ENCODE results near the gene SPTBN4. TPM values are rescaled to one million over a fixed set of nuclear protein-coding genes. Genes with fewer than 3 reads are reported as not detected.

Gene SPTBN4
- total and polyA plus RNA-seq, 2 donors (not counting 1 experiment from before 2014, with no cell fraction given) = 0.03 to 0.67 TPM

- TF ChIP-seq CTCF (IDR thresholded peaks at IDR 0.05) (no peak), EZH2 (IDR thresholded peaks at IDR 0.05; ENCODE audit: borderline replicate concordance, insufficient read depth, low read depth, low read length, poor library complexity, severe bottlenecking) (no peak)
- H4K20me1 ChIP-seq (ENCODE audit: control insufficient read depth, insufficient read depth, low read length, poor library complexity, severe bottlenecking) = no peaks in the 10 kb centered on the region
- DNase-seq (no peak), ATAC-seq (ENCODE audit: low read depth) (no peak)
- no peak overlapping the region for H3K9ac ChIP-seq (ENCODE audit: low read length)
- peaks cover 0 to 27% (median 0%) of the 10 kb centered on the region in 3 donors for H3K9me3 ChIP-seq (ENCODE audit: control extremely low read depth in 1 of 3, control insufficient read depth in 2 of 3, insufficient read depth in 1 of 3, low read length in 2 of 3)
- intact Hi-C loops (cut with micrococcal nuclease) = no loop called here
- no CpG with 5 or more reads among the region's 2 CpGs for WGBS (ENCODE audit: insufficient coverage)
- H3K27ac ChIP-seq (ENCODE audit: low read length in 2 of 2) = no peak overlapping the region
- Mint-ChIP-seq H3K27ac (peak overlapping the region; percentile 83), H3K9me3 (ENCODE audit: insufficient read depth) (no peaks in the 10 kb centered on the region), H3K4me1 (peaks cover 70% of the 10 kb centered on the region), H3K27me3 (peaks cover 26% of the 10 kb centered on the region), H3K4me3 (peak overlapping the region; percentile 87)
- ChIA-PET CTCF (interaction anchor here (0.9 to 8.6 kb wide), 16 partner anchors 9 to 464 kb away, joined by 3 to 84 read pairs (median 6); no protein-coding TSS in a partner anchor), POLR2A (interaction anchor here (0.5 to 3.9 kb wide), 6 partner anchors 10 to 204 kb away, joined by 3 to 19 read pairs (median 4); no protein-coding TSS in a partner anchor)
- no peaks in the 10 kb centered on the region for H3K79me2 ChIP-seq (ENCODE audit: control insufficient read depth, insufficient read depth, low read length)
- H3K4me2 ChIP-seq (replicated peaks; ENCODE audit: low read depth, low read length, poor library complexity, severe bottlenecking) = peak overlapping the region; percentile 96
- H3K4me1 ChIP-seq (ENCODE audit: control insufficient read depth in 2 of 2, insufficient read depth in 2 of 2, low read length in 2 of 2) = peaks cover 74 to 81% of the 10 kb centered on the region in 2 donors
- H3K36me3 ChIP-seq (replicated peaks in 1 of 2; ENCODE audit: control extremely low read depth in 1 of 2, control insufficient read depth in 1 of 2, extremely low read depth in 1 of 2, insufficient read depth in 2 of 2, low read length in 1 of 2) = no peaks in the 10 kb centered on the region
- no peak overlapping the region for H2AFZ ChIP-seq (ENCODE audit: insufficient read depth, low read depth, low read length, poor library complexity, severe bottlenecking)
- H3K27me3 ChIP-seq (replicated peaks in 1 of 4; ENCODE audit: control extremely low read depth in 1 of 4, control insufficient read depth in 3 of 4, insufficient read depth in 4 of 4, low read length in 3 of 4) = peaks cover 0 to 48% (median 29%) of the 10 kb centered on the region in 4 experiments
- H3K4me3 ChIP-seq (ENCODE audit: control extremely low read depth in 1 of 5, extremely low read depth in 1 of 5, insufficient read depth in 1 of 5, low read depth in 2 of 5, low read length in 4 of 5) = no peak overlapping the region
These were observed 136.2 kb downstream of the SPTBN4 start for GRCh38 chr19:40603071-40603388.

DNA sequence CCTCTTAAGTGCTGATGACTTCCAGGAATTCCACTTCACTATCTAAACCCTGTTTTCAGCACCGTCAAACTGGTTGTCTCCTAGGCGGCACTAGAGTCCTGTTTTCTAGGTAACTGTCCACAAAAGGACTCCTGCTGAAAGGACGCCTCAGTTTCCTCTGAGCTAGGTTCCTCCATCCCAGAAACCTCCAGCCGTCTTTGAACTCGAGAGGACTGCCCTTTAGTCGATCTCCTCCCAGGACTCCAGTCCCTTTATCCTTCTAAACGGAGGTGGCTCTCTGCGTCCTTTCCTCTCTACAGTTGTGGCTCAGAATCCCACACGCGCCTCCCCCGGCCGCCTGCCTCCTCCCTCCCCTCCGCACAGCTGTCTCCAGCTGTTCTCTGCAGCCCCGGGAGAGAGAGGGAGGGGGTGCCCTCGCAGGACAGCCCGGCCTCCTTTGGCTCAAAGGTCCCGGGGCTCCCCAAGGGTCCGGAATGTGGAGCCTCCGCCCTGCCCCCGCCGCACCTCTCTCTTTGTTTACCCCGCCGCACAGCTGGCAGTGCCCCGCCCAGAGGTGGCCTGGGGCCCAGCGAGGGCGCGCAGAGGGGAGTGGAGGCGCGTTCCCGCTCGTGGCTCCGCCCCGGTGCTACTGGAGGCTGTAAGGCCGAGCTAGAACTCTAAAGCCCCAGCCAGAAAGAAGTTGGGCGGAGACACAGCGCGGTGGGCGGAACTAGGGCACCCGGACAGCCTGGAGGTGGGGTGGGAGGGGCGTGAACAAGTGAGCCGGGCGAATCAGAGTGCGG lies 136.8 kb downstream of the SPTBN4 start:
- intact Hi-C loops (cut with micrococcal nuclease) = loop anchor here (1.0 to 2.0 kb wide), 3 partner anchors 33 to 319 kb away; partner anchors contain the start of gene AKT2
- Histone ChIP-seq H3K36me3 (replicated peaks in 1 of 2; ENCODE audit: control extremely low read depth in 1 of 2, control insufficient read depth in 1 of 2, extremely low read depth in 1 of 2, insufficient read depth in 2 of 2, low read length in 1 of 2) (no peaks in the 10 kb centered on the region), H2AFZ (ENCODE audit: insufficient read depth, low read depth, low read length, poor library complexity, severe bottlenecking) (peak overlapping the region; percentile 68), H3K4me2 (replicated peaks; ENCODE audit: low read depth, low read length, poor library complexity, severe bottlenecking) (peak overlapping the region; percentile 96), H3K9me3 (ENCODE audit: control extremely low read depth in 1 of 3, control insufficient read depth in 2 of 3, insufficient read depth in 1 of 3, low read length in 2 of 3) (peaks cover 0 to 22% (median 0%) of the 10 kb centered on the region in 3 donors), H3K27me3 (replicated peaks in 1 of 4; ENCODE audit: control extremely low read depth in 1 of 4, control insufficient read depth in 3 of 4, insufficient read depth in 4 of 4, low read length in 3 of 4) (peaks cover 0 to 43% (median 26%) of the 10 kb centered on the region in 4 experiments), H3K4me1 (ENCODE audit: control insufficient read depth in 2 of 2, insufficient read depth in 2 of 2, low read length in 2 of 2) (peaks cover 69 to 76% of the 10 kb centered on the region in 2 donors), H3K27ac (ENCODE audit: low read length in 2 of 2) (peak overlapping the region in 1 of 2 donors; percentile 32), H3K79me2 (ENCODE audit: control insufficient read depth, insufficient read depth, low read length) (no peaks in the 10 kb centered on the region), H3K4me3 (ENCODE audit: control extremely low read depth in 1 of 5, extremely low read depth in 1 of 5, insufficient read depth in 1 of 5, low read depth in 2 of 5, low read length in 4 of 5) (peak overlapping the region in 4 of 5 experiments; percentile 27 to 66 (median 34)), H4K20me1 (ENCODE audit: control insufficient read depth, insufficient read depth, low read length, poor library complexity, severe bottlenecking) (no peaks in the 10 kb centered on the region), H3K9ac (ENCODE audit: low read length) (peak overlapping the region; percentile 46)
- Mint-ChIP-seq H3K27ac (peak overlapping the region; percentile 83), H3K27me3 (peaks cover 23% of the 10 kb centered on the region), H3K4me3 (peak overlapping the region; percentile 87), H3K9me3 (ENCODE audit: insufficient read depth) (no peaks in the 10 kb centered on the region), H3K4me1 (peaks cover 68% of the 10 kb centered on the region)
- ChIA-PET CTCF (interaction anchor here (0.6 to 8.6 kb wide), 21 partner anchors 9 to 464 kb away, joined by 3 to 84 read pairs (median 4); no protein-coding TSS in a partner anchor), POLR2A (interaction anchor here (0.5 to 3.9 kb wide), 8 partner anchors 10 to 1040 kb away, joined by 3 to 19 read pairs (median 3); no protein-coding TSS in a partner anchor)
- DNase-seq (peak; percentile 97), ATAC-seq (ENCODE audit: low read depth) (peak; percentile 75)
- 4% methylated on average over 35 of the region's 43 CpGs for WGBS (ENCODE audit: insufficient coverage)
- TF ChIP-seq CTCF (IDR thresholded peaks at IDR 0.05) = no peak
- no peak for TF ChIP-seq EZH2 (IDR thresholded peaks at IDR 0.05; ENCODE audit: borderline replicate concordance, insufficient read depth, low read depth, low read length, poor library complexity, severe bottlenecking)

All from B cell (primary cell).